Stimulated activated CD4-positive, alpha-beta T cell treated with anti-CD3 and anti-CD28 coated beads, Interleukin-2, amount 100 ng/mL, for 4 hours (primary cell): ENCODE measurements around the gene PER1.

ENCODE experiments used
- DNase-seq: peaks from one replicate; pipeline ENCODE4 v3.0.0-alpha.2; 2020; ENCODE audit warnings: low read depth

The PER1 gene

DNA sequence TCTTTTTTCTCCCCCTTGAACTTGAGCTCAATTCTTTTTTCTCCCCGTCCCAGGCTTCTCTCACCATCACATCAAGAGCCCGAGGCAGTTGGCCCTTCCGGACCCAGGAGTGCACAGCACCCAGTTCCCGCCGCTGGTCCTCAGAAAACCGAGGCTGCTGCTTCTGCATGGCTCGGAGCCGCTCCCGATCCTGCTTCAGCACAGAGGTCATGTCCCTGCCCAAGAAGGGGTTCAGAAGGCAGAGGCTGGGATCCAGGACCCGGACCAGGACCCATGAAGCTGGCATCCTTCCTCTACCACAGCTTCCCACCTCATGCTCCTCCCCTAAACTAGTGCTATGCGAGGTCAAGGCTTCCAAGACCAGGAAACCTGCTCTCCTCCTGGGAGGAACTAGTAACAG, 10.5 kb downstream of the PER1 start:
- DNase-seq: no peak

DNA sequence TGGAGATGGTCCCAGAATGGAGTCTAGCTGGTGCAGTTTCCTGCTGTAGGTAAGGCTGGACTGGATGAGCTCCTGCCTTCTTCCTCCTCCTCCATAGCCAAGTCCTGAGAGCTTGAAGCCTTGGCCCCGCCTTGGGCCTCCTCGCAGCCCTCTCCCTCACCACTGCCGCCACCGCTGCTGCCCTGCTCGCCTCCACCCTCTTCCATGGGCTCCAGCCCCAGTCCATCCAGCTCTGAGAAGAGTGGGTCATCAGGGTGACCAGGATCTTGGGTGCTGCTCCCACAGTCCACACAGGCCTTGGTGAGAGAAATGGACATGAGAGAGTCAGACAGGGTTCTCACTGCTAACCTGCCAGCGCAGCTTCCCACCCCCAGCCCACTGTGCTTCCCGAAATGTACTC, 11.2 kb downstream of the PER1 start:
- no peak for DNase-seq

DNA sequence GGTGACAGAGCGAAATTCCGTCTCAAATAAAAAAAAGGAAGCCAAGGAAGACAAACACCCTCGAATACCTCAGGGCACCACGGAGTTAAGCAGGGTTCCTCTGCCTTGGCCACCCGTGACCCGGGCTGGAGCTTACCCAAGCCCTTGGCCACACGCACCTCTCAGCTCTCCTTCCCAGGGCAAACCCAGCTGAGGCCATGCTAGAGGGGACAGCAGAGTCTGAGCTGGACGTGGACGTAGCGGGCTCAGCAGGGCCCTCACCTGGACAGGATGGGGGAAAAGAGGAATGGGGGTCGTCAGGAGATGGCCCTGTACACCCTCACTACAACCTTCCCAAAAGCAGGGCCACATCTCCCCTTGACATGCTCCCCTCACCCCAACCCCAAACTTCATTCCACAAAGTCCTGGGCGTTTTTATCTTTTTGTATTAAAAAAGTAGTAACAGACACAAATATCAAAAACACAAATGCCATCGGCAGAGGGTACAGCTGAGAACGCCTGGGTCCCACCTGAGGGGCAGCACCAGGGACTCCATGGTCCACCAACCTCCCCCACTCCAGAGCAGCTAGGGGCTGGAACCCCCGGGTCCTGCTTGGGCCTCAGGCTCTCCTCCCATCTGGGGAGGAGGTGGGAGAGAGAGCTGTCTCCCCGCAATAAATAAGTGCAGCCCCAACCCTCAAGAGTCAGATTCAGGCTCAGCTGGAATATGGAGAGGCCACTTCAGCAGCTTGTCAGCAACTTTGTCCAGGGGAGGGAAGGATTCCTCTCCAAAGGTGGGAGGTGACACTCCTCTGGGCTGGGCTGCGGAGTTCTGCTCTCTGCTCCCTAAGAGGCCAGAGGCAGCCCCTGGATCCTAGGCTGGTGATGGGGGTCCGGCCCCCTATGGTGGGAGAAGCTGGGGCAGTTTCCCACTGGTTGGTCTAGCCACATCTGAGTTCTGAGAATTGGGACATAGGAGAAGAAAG, 11.9 kb downstream of the PER1 start:
- DNase-seq: no peak

DNA sequence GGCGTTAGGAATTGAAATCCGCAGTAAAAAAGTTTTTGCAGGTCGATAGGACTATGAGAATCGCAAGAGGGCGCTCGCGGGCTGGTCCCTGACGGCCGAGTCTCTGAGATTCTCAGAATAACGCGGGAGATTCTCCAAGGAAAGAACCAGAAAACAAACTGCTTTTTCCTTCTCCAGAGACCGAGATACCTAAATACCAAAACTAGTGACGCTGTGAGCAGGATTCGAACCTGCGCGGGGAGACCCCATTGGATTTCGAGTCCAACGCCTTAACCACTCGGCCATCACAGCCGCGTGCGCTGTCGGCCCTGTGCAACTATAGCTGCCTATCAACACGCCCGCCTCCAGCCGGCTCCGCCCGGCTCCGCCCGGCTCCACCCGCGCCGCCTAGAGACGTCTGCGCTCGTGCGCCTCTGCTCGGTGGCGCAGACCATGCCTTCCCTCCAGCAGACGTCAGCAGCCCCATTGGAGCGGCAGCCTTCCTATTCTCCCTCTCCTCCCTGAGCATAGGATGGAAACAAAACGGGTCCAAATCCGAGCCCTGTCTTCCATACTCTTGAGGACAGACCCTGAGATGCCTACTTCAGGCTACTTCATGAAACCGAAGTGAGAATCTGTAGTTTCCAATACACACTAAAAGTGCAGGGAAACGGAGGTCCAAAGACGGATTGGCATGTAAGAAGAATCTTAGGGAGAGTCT, 13.4 kb downstream of the PER1 start:
- peak; percentile 89 for DNase-seq

DNA sequence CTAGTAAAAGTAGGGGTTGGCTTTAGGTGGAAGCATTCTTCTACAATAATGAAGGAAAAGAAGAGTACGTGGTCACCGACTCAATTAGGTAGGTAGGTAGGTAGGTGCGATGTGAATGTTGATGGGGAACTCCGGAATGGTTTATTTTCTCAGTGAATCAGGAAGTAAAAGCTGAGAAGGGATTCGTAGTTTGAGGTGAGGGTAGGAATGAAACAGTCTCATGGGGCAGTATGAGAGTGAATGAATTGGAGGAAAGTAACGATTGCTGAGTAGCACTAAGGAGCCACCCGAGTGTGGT, 13.9 kb downstream of the PER1 start:
- DNase-seq: no peak

DNA sequence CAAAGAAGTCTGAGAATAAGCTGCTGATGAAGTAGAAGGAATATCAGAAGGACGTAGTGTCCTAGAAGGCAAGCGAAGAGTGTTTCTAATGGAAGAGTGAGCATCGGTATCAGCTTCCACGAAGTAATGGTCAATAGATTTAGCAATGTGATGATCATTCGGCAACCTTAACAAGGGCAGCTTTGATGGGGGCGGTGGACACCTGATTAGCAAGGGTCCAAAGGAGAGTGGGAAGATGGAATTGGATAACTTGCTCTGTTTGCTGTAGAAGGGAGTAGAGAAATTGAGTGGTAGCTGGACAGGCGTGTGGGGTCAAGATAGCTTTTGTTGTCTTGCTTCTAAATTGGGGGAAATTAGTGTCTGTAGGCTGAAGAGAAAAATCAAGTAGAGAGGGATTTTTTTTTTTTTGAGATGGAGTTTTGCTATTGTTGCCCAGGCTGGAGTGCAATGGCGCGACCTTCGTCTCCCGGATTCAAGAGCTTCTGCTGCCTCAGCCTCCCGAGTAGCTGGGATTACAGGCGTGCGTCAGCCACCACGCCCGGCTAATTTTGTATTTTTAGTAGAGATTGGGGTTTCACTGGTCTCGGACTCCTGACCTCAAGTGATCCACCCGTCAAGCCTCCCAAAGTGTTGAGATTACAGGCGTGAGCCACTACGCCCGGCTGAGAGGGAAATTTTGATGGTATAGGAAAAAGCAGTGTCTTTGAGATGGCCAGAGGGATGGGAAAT, 14.4 kb downstream of the PER1 start:
- no peak for DNase-seq

DNA sequence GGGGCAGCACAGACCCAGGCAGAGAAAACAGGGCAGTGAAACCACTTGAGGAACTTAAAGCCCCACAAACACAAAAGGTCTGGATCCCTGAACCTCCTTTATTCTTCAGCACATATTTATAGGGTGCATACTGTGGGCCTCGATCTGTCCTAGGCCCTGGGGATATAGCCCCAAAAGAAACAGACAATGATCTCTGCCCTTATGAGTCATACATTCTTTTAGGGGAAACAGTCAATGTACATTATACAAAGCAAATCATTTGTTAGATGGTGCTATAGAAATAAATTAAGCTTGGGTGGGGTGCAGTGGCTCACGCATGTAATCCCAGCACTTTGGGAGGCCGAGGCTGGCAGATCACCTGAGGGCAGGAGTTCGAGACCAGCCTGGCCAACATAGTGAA, 18.3 kb downstream of the PER1 start:
- no peak for DNase-seq

DNA sequence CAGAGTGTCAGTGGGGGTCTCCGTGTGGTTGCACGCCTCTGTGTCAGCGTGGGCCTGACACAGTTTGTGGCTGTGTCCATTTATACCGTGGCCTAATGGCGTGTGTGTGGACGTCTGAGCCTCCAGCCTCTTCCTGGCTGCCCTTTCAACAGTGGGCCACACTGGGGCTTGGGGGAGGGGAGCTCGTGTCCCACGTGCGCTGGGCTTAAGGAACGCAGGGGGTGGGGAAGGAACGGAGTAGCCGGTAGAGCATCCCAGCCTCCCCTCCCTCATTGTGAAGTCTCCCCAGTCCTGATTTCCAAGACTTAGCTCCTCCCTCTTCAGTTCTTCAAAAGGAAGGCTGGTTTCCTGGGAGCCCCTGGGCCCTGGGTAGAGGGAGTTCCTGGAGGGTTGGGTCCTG, 18.8 kb downstream of the PER1 start:
- DNase-seq: no peak

DNA sequence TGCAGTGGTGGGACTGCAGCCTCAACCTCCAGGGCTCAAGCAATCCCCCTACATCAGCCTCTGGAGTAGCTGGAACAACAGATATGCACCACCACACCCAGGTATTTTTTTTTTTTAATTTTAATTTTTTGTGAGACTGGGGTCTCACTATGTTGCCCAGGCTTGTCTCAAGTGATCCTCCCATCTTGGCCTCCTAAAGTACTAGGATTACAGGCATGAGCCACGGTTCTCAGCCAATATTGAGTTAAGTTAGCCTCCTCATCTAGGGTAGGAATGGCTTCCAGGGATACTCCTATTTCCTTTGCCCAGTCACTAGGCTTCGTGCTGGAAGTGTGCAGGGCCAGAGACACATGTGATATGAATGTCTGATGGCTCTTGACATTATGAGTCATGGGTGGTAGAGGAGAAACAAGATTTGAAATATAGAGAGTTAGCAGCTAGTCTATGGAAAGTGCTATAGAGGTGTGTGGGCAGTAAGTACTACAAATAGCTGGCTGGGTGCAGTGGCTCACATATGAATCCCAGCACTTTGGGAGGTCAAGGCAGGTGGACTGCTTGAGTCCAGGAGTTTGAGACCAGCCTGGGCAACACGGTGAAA, 20.3 kb downstream of the PER1 start:
- no peak for DNase-seq

DNA sequence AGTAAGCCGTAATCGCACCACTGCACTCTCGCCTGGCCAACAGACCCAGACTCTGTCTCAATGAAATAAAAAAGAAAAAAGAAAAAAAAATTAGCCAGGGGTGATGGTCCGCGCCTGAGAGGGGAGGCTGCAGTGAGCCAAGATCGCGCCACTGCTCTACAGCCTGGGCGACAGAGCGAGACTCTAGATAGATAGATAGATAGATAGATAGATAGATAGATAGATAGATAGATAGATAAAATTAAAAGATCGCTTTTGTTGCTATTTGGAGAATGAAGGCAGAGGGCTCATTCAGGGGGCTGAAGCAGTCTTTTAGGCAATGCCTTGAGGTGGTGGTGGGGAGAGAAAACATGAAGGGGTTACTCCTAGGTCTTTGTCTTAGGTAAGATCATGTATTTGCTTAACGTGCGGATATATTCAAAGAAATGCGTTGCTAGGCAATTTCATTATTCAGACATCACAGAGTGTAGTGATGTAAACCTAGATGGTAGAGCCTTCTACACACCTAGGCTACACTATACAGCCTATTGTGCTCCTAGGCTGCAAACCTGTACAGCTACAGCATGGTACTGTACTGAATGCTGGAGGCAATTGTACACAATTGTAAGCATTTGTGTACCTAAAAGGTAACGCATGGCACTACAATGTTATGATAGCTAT, 23.9 kb downstream of the PER1 start:
- DNase-seq: no peak

DNA sequence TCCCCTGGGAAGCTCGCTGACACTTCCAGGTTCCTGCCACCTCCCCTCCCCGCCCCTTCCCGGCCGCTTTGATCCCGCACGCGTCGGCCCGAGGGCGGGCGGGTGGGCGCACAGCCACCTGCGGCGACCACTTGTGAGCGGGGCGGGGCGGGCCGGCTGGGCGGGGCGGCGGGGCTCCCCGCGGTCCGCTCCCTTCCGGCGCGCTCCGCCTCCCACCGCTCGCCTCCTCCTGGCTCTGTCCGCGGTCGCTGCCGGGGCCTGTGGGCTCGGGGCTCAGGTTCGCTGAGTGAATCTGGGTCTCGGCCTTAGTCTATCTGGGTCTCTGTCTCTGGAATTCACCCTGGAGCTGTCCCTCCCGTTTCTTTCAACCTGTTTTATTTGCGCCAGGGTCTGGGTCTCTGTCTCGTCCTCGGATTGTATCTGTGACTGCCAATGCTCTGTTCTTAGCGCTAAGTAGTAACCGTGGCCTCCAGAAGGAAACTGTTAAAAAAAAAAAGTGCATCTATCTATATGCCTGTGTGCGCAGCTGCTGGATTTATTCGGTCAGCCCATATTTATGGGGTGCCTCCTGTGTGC, 25.6 kb downstream of the PER1 start:
- DNase-seq: no peak

DNA sequence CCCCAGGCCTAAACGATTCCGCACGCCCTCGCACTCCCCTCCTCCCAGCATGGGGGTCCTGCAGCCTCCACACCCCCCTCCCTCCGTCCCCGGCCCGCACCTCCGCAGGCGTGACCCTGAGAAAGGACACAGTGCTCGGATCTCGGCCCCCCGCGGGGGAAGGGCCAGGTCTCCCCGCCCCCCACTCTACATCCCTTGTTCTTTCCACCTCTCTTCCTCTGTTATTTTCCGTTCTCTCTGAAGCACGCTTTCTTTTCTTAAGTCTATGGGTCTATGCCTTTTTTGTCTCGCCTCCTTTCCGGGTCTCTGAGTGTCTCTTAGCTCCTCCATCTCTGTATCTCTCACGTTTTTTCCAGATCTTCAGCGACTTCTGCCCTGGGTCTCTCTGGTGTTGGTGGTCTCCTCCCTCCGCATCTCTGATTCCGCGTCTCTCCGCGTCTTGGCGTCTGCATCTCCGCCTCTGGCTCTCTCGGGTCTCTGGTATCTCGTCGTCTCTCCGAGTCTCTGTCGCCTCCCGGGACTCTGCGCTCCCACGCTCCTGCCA, 26.2 kb downstream of the PER1 start:
- DNase-seq: no peak

DNA sequence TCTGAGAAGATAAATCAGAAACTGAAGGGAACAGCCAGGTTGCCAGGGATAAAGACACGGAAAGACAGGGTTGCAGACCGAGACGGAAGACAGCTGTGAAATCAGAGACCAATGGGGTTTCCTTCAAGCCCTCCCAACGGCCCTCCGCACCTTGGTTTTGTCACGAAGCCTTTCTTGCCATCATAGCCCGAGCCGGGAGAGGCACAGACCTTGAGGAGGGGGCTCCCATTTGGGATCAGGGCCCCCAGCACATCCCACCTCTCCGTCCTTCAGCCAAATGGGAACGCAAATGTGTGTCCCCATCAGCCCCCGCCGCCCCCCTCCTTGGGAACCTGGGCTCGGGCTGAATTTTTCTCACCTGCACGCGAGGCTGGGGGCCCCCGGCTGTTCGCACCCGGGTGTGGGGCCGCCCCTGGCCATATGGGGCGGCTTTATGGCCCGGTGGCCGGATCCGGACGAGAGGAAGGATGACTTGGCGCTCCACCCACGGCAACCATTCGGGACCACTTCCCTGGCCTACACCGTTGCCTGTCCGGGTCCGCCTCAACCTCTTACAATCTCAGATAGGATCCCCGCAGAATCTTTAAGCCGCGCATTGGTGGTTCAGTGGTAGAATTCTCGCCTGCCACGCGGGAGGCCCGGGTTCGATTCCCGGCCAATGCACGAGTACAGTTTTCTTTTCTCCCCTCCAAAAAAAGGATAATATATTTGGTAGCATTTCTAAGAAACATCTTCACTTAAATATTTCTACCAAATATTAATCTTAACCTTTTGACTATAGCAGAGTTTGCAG, 26.9 kb downstream of the PER1 start:
- DNase-seq: peak; percentile 80

DNA sequence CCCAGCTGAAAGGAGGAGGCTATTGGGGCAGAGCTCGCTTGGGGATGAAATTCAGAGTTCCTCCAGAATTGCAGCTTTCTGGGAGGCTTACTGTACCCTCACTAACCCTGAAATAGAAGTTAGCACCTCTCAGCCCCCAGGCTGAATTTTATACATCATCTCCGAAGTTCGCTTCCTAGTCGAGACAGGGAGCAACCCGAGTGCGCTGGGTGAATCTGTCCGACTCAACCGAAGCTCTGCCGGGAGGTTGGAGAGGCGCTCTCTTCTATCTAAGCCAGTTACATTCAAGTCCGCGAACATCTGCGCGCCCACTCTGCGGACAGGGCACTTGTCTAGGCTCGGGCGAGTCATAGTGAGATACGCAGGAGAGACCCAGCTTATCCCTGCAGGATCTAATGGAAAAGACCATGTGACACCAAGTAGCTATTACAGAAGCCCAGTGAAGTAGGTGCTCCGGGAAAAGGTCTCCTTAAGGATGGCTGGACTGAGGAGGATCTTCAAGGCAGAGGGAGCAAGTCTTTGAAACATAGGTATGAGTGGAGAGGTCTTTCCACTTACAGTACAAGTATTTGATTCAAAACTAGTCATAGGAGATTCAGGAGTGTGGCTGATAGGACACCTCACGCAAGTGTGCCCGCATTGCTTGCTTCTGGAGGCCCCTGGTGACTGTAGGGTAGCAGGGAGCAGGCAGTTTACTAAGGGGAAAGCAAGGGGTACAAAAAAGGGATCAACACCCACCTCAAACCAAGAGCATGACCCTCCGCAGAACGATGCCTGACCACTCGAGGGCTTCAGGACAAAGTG, 27.7 kb downstream of the PER1 start:
- no peak for DNase-seq

DNA sequence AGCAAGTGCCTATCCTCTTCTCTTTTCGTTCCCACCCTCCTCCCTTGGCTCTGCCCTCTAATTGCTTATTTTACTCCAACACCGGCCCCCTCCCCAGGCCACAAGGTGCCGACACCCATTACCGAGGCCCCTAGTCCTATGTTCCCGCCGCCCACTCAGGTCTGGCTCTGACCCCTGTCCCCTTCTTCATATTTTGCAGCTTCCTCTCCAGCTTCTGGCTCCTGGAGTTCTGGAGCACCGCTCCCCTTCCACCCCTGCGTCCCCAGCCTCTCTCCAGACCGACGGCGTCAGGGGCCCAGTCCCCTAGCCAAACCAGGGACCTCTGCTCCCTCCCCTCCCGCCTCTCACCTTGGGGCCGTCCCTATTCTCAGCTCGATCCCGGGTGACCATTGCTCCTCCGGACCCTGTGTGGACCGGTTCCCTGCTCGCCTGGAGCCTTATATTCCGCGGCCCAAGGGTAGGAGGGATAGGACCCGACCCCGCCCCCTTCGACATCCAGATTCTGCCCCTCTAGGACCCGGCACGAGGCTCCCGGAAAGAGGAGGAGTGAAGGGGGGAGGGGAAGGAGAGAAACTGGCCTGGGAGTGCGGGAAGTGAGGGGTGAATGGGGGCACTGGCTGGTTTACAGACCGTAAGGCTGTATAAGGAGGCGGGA, 28.4 kb downstream of the PER1 start, which contains the start of gene HES7:
HES7 (minus strand) TSS at position 412 of the 655 bp plus-strand sequence; CDS start at position 390, 22 bp downstream.
- DNase-seq: no peak

DNA sequence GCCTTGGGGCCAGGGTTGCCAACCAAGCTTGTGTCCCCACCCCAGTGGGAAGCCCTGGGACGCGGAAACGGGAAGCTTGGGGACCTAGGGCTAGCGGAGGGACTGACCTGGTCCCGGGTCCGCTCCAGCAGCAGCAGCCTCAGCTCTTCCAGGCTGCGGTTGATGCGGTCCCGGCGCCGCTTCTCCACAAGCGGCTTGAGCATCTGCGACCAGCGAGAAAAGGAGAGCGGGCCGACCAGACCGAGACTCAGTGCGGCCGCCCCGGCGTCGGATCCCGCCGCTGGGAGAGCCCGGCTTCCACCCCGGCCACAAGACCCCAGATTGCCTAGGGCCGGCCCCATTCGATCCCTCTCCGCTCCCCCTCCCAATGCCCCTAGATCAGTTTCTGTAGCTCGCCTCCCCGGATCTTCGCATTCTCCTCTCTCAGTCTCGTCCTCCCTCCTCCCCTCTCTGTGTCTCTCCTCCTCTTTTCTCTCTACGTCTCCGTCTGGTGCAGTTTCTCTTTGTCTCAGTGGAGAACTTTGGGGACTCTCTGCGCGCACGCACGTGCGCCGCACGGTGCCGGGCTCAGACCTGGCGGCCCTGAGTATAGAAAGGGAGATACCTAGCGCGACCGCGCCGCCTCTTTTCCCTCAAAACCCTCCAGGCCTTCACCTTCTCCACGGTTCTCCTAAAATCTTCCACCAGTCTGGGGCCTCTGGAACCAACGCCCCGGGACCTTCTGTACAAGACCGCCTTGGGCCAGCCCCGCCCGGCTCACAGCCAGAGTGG, 29.1 kb downstream of the PER1 start:
- DNase-seq: no peak

DNA sequence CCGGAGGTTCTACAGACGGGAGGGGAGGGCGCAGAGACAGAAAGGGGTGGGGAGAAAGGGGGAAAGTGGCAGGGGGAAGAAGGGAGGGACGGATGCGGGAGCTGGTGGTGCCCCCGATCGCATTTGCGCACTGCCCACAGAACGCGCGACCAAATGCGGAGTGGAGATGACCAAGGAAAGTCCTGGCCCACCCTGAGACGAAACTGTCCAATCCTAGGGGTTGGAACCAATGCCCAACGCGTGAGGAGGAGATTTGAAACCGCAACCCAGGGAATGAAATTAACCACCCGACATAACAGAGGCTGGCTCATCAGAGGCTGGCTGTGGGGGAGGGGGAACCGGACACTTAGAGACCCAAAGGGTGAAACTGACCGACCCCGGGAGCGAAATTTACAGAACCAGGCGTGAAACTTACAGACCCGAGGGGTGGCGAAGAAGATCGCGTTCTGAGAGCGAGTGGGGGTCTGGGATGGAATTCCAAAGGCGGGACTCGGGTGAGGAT, 29.7 kb downstream of the PER1 start:
- no peak for DNase-seq
